ENCODE measurements around the gene TMEM115. TPM values are rescaled to one million over a fixed set of nuclear protein-coding genes. Genes with fewer than 3 reads are reported as not detected.
A peak's percentile ranks its signal among the peaks of the same experiment; 100 is the strongest.

Gene TMEM115
- total RNA-seq, 4 donors from 2014 or later: 24.2 to 41.6 (median 30.6) TPM

DNA sequence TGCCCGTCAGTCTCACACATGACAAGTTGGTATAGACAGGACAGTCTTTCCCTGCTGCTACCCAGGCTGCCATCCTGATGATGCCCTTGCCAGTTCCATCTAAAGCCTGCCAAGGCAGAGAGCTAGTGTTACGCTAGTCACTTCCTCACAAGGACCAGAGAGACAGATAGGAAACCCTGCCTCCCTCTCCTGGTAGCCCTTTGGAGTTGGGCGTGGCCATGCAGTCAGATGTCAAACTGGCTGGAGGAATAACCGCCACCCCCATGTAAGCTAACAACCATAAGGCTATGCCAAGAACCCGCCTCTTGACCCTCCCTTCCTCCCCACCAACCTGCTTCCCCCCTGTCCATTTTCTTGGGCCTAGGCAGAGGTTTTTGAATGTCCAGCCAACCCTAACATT, 2.8 kb downstream of the TMEM115 start:
- intact Hi-C loops (cut with DNase I): no loop called here
- H3K27ac ChIP-seq: peak overlapping the region; percentile 21 to 94 (median 55)
- WGBS, 2 donors: 39 to 43% methylated on average over 2 to 3 of the region's 5 CpGs
- TF ChIP-seq, protein P1, sequence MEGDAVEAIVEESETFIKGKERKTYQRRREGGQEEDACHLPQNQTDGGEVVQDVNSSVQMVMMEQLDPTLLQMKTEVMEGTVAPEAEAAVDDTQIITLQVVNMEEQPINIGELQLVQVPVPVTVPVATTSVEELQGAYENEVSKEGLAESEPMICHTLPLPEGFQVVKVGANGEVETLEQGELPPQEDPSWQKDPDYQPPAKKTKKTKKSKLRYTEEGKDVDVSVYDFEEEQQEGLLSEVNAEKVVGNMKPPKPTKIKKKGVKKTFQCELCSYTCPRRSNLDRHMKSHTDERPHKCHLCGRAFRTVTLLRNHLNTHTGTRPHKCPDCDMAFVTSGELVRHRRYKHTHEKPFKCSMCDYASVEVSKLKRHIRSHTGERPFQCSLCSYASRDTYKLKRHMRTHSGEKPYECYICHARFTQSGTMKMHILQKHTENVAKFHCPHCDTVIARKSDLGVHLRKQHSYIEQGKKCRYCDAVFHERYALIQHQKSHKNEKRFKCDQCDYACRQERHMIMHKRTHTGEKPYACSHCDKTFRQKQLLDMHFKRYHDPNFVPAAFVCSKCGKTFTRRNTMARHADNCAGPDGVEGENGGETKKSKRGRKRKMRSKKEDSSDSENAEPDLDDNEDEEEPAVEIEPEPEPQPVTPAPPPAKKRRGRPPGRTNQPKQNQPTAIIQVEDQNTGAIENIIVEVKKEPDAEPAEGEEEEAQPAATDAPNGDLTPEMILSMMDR (IDR thresholded peaks at IDR 0.05): no peak
- TF ChIP-seq POLR2A (IDR thresholded peaks at IDR 0.05): no peak
- H3K9me3 ChIP-seq: no peaks in the 10 kb centered on the region
- no peaks in the 10 kb centered on the region for H3K27me3 ChIP-seq
- H3K4me1 ChIP-seq: peaks cover 34 to 75% (median 41%) of the 10 kb centered on the region in 3 donors
- peaks cover 20 to 60% (median 28%) of the 10 kb centered on the region in 3 donors for H3K36me3 ChIP-seq
- no peak for DNase-seq
- H3K4me3 ChIP-seq: peak overlapping the region in 3 of 4 donors; percentile 85 to 98 (median 89)

DNA sequence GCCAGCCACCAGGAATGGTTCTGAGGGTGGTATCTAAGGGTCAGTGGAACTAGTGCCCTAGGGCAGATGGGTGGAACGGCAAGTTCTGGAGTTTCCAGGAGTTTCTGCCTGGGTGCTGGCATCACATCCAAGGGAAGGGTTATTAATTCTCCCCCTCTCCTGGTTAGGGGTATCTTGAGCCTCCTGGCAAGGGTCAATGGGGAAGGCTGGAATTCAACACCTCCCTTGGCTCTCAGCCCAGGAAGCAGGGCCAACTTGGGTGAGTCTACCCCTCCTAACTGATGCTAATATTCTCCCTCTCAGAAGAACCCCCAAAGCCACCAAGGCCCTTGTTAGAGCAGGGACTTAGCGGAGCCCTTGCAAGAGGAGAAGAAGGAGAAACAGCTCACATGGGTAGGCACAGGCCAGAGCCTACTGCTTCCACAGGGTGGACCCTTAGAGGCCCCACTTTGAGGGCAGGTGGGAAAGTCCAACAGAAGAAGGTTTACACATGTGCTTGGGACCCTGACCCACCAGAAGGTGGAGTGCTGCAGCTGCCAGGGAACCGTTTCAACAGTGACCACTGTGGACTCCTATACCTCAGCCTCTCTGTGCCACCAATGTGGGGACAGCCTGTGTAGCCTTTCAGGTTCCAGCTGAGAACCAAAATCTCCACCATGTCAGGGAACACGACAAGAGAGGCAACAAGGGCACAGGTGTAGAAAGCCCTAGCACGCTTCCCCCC, 3.3 kb downstream of the TMEM115 start:
- intact Hi-C loops (cut with DNase I): no loop called here
- peaks cover 20 to 60% (median 28%) of the 10 kb centered on the region in 3 donors for H3K36me3 ChIP-seq
- H3K9me3 ChIP-seq: no peaks in the 10 kb centered on the region
- no peak for DNase-seq
- peak overlapping the region in 2 of 4 donors; percentile 89 to 98 for H3K4me3 ChIP-seq
- H3K27ac ChIP-seq: peak overlapping the region; percentile 21 to 94 (median 55)
- no peaks in the 10 kb centered on the region for H3K27me3 ChIP-seq
- WGBS, 2 donors: 50 to 87% methylated on average over 3 to 5 of the region's 5 CpGs
- peaks cover 39 to 81% (median 46%) of the 10 kb centered on the region in 3 donors for H3K4me1 ChIP-seq
- TF ChIP-seq POLR2A (IDR thresholded peaks at IDR 0.05): no peak
- TF ChIP-seq, protein P1 (IDR thresholded peaks at IDR 0.05): no peak

DNA sequence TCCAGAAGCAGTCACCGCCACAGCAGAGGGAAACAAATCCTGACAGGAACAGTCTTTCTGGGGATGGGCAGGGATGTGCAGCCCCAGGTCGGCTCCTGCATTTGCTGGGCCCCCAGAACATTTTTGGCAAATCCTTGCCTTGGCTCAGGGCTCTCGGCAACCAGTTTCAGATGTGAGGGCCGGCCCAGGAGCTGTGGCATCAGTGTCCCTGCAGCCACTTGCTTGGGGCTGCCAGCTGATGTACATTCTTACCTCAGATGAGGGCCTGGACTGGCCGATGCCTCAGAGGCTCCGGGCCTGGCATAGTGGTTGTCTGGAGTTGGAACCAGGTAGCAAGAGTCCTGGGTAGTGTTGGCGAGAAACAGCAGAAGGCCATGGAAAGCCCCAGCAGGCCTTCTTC, 4.5 kb downstream of the TMEM115 start:
- Histone ChIP-seq H3K4me3 (no peak overlapping the region), H3K36me3 (peaks cover 20 to 60% (median 28%) of the 10 kb centered on the region in 3 donors), H3K27me3 (no peaks in the 10 kb centered on the region), H3K4me1 (peaks cover 40 to 87% (median 51%) of the 10 kb centered on the region in 3 donors), H3K9me3 (no peaks in the 10 kb centered on the region), H3K27ac (no peak overlapping the region)
- no peak for TF ChIP-seq POLR2A (IDR thresholded peaks at IDR 0.05)
- TF ChIP-seq, protein P1 (IDR thresholded peaks at IDR 0.05): no peak
- intact Hi-C loops (cut with DNase I): no loop called here
- no peak for DNase-seq
- 60 to 80% methylated on average over 2 of the region's 7 CpGs for WGBS, 2 donors

DNA sequence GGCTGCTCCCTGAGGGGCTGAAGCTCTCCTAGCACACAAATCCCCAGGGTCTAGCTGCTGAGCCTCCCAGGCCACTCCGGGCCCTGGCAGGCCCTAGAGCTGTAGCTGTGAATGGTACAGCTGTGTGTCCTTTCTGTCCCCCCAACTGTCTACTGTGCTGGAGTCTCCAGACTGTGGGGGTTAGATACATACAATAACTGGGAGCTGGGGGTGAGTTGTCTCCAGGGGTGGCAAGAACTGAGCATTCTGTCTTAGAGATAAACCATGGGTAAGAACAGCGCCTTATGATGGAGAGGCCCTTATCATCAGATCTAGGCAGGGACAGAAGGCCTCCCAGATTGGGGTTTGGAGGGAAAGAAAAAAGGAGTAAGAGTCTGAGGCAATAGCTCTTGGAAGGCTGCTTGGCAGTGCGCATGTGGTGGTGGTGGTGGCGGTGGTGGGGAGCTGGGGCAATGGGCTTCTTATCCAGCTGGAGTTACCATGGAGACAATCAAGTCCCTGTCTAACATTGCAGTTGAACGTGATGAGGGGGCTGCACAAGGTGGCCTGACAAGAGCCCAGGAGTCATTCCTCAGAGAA, 5.0 kb downstream of the TMEM115 start:
- Histone ChIP-seq H3K4me3 (no peak overlapping the region), H3K9me3 (no peaks in the 10 kb centered on the region), H3K27me3 (no peaks in the 10 kb centered on the region), H3K36me3 (peaks cover 20 to 62% (median 28%) of the 10 kb centered on the region in 3 donors), H3K27ac (no peak overlapping the region), H3K4me1 (peaks cover 46 to 89% (median 55%) of the 10 kb centered on the region in 3 donors)
- TF ChIP-seq POLR2A (IDR thresholded peaks at IDR 0.05): no peak
- TF ChIP-seq, protein P1 (IDR thresholded peaks at IDR 0.05): no peak
- intact Hi-C loops (cut with DNase I): no loop called here
- DNase-seq: no peak
- WGBS, 2 donors: 79 to 100% methylated on average over 3 to 5 of the region's 5 CpGs
